HepG2 (cell line): Measurements from ENCODE around the gene CENATAC. TPM values are rescaled to one million over a fixed set of nuclear protein-coding genes. Genes with fewer than 3 reads are reported as not detected.

ENCODE experiments used
- CCAR2 ChIP-seq: fragments of 200-400 bp; formaldehyde crosslinking; optimal IDR thresholded peaks from 2 replicates; pipeline ENCODE3; 2018; ENCODE audit warnings: low read depth, mild to moderate bottlenecking, low read length, moderate library complexity
- ELF1 ChIP-seq: sonication (generic); formaldehyde crosslinking; IDR thresholded peaks from 2 replicates; pipeline ENCODE4 v1.4.0; 2020; ENCODE audit warnings: missing genetic modification reagents
- KLF9 ChIP-seq: IDR thresholded peaks from 2 replicates; pipeline ENCODE4 v1.6.1; 2016; ENCODE audit warnings: low read depth
- MAZ ChIP-seq, 2 experiments: sonication (generic) in 1 of 2; formaldehyde crosslinking in 1 of 2; IDR thresholded peaks; 2 replicates each; pipeline versions ENCODE4 v1.5.0 to v1.6.1; 2012 to 2020; ENCODE audit warnings: low read depth in 2 of 2, mild to moderate bottlenecking in 2 of 2, borderline replicate concordance in 1 of 2, improper control_type of control experiment in 1 of 2, low read length in 1 of 2, missing genetic modification reagents in 1 of 2, moderate library complexity in 1 of 2
- MBD4 ChIP-seq: IDR thresholded peaks from 2 replicates; pipeline ENCODE4 v1.6.1; 2012; ENCODE audit warnings: low read length, inconsistent platforms, borderline replicate concordance
- MIXL1 ChIP-seq: IDR thresholded peaks from 2 replicates; pipeline ENCODE4 v1.6.1; 2016
- MZF1 ChIP-seq: sonication (generic); formaldehyde crosslinking; IDR thresholded peaks from 2 replicates; pipeline ENCODE4 v1.8.1; 2023; ENCODE audit warnings: mild to moderate bottlenecking, missing genetic modification reagents, borderline replicate concordance
- SIX4 ChIP-seq: sonication (generic); formaldehyde crosslinking; IDR thresholded peaks from 2 replicates; pipeline ENCODE4 v1.4.0; 2020; ENCODE audit warnings: missing genetic modification reagents
- SP2 ChIP-seq: sonication (generic); formaldehyde crosslinking; IDR thresholded peaks from 2 replicates; pipeline ENCODE4 v1.5.1; 2020; ENCODE audit warnings: mild to moderate bottlenecking, missing genetic modification reagents
- TEAD3 ChIP-seq: optimal IDR thresholded peaks from 2 replicates; pipeline ENCODE3; 2016; ENCODE audit warnings: borderline replicate concordance
- TERF1 ChIP-seq: sonication (generic); formaldehyde crosslinking; IDR thresholded peaks from 2 replicates; pipeline ENCODE4 v1.8.0; 2022; ENCODE audit warnings: mild to moderate bottlenecking, missing genetic modification reagents, moderate library complexity
- THAP7 ChIP-seq: sonication (generic); formaldehyde crosslinking; IDR thresholded peaks from 2 replicates; pipeline ENCODE4 v1.8.1; 2023; ENCODE audit warnings: mild to moderate bottlenecking, missing genetic modification reagents
- ZBTB20 ChIP-seq: sonication (generic); formaldehyde crosslinking; IDR thresholded peaks from 2 replicates; pipeline ENCODE4 v1.8.1; 2023; ENCODE audit warnings: missing genetic modification reagents, low read depth, mild to moderate bottlenecking, borderline replicate concordance
- ZBTB26 ChIP-seq: IDR thresholded peaks from 2 replicates; pipeline ENCODE4 v1.6.1; 2016; ENCODE audit warnings: missing compliant biosample characterization, missing genetic modification reagents, borderline replicate concordance
- ZNF235 ChIP-seq: sonication (generic); formaldehyde crosslinking; IDR thresholded peaks from 2 replicates; pipeline ENCODE4 v1.8.1; 2023; ENCODE audit warnings: mild to moderate bottlenecking, missing genetic modification reagents, borderline replicate concordance
- ZNF552 ChIP-seq: sonication (generic); formaldehyde crosslinking; IDR thresholded peaks from 2 replicates; pipeline ENCODE4 v1.9.0; 2022; ENCODE audit warnings: missing genetic modification reagents, mild to moderate bottlenecking, borderline replicate concordance
- ZNF556 ChIP-seq: sonication (generic); formaldehyde crosslinking; IDR thresholded peaks from 2 replicates; pipeline ENCODE4 v1.4.0; 2020; ENCODE audit warnings: mild to moderate bottlenecking, missing genetic modification reagents, borderline replicate concordance
- ZNF607 ChIP-seq: sonication (generic); formaldehyde crosslinking; IDR thresholded peaks from 2 replicates; pipeline ENCODE4 v1.5.1; 2020; ENCODE audit warnings: missing genetic modification reagents, mild to moderate bottlenecking, borderline replicate concordance
- ZNF773 ChIP-seq: sonication (generic); formaldehyde crosslinking; IDR thresholded peaks from 2 replicates; pipeline ENCODE4 v1.4.0; 2020; ENCODE audit warnings: missing genetic modification reagents, borderline replicate concordance
- ZSCAN30 ChIP-seq: sonication (generic); formaldehyde crosslinking; IDR thresholded peaks from 2 replicates; pipeline ENCODE4 v1.5.0; 2020; ENCODE audit warnings: mild to moderate bottlenecking, missing genetic modification reagents
- polyA plus RNA-seq, 8 experiments: library from polyadenylated mRNA; depleted of rRNA in 3 of 8; stranded (reverse) in 7 of 8; unstranded in 1 of 8; fragments of >200 nt; fragmentation: Illumina TruSeq in 4 of 8; extraction: Trizol in 4 of 8; gene quantifications; 2 replicates each; pipeline versions ENCODE4 v1.2.1 to v1.2.3, GENCODE V29; 2011 to 2016; ENCODE audit warnings: low read depth in 4 of 8, missing spikeins in 1 of 8, mixed read lengths in 1 of 8; ENCODE audit not compliant: insufficient read depth in 1 of 8
- total RNA-seq, 5 experiments: library from RNA; depleted of rRNA; stranded (reverse); fragments of >200 nt; fragmentation: Illumina TruSeq; extraction: Trizol; gene quantifications; 2 replicates each; pipeline ENCODE4 v1.2.3, GENCODE V29; 2016; ENCODE audit warnings: low read depth in 1 of 5
- TF ChIP-seq, protein P1 (sequence below): IDR thresholded peaks from 2 replicates; pipeline ENCODE4 v1.6.1; 2016
- TF ChIP-seq, protein P2 (sequence below): sonication (generic); formaldehyde crosslinking; IDR thresholded peaks from 2 replicates; pipeline ENCODE4 v1.8.0; 2022; ENCODE audit warnings: missing genetic modification reagents, mild to moderate bottlenecking, inconsistent platforms, borderline replicate concordance

The CENATAC gene
- total and polyA plus RNA-seq, 2 of the 13 experiments (the other 11 are each of a cell fraction or from before 2014, with no cell fraction given), result 21.7 to 25.0 TPM

DNA sequence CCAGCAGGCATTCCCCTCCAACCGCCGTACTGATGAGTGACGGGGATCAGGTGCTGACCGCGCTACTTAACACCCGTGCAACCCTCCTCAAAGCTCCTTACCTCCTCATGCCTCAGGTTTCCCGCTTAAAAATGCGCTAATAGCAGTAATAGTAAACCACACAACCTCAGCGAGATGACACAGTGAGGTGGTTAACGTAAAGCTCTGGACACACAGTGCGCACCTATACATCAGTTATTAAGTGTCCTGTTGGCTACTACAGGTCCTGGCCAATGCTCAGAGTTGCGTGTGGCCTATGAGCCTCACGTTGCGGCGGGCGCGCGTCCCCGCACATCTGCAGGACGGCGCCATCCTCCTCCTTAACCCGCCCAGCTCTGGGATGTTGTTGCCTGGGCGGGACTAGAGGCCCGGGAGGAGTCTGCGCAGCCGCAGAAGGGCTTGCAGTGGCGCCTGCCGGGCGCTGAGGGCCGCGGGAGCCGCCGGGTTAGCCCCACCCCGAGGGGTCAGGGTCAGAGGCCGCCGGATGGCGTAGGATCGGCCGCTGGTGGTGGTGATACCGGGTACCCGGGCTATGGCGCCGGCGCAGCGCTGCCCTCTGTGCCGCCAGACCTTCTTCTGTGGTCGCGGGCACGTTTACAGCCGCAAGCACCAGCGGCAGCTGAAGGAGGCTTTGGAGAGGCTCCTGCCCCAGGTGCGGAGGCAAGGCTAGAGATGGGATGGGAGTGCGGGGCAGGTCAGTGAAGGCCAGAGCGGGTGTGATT lies at the start of gene CENATAC (continued):
- TF ChIP-seq THAP7 (CRISPR knock-in tag) (peak; percentile 91; the same call in 1 of the 2 replicates), SIX4 (no peak), ZNF556 (CRISPR knock-in tag) (peak; percentile 37; the same call in 1 of the 2 replicates), CCAR2 (no peak), SP2 (CRISPR knock-in tag) (no peak), TERF1 (CRISPR knock-in tag) (no peak), ZBTB26 (CRISPR knock-in tag) (no peak), ZNF607 (CRISPR knock-in tag) (no peak; the same call in 1 of the 2 replicates), MIXL1 (no peak; the same call in 1 of the 2 replicates), ZSCAN30 (CRISPR knock-in tag) (no peak), MBD4 (no peak), TEAD3 (CRISPR knock-in tag) (no peak), ZBTB20 (CRISPR knock-in tag) (no peak), ZNF773 (no peak), KLF9 (CRISPR knock-in tag) (0 out of 2 replicates have a peak, but pooled peaks have one; percentile 62), ZNF552 (CRISPR knock-in tag) (no peak), MAZ (IDR thresholded peaks at IDR 0.05; ENCODE audit: borderline replicate concordance, low read depth, low read length) (peak; percentile 44; the same call in 1 of the 2 replicates), MAZ (CRISPR knock-in tag; IDR thresholded peaks at IDR 0.05; ENCODE audit: low read depth) (peak; percentile 47; the same call in 1 of the 2 replicates), ELF1 (CRISPR knock-in tag) (peak; percentile 42), ZNF235 (no peak), MZF1 (CRISPR knock-in tag) (0 out of 2 replicates have a peak, but pooled peaks have one; percentile 45)
- TF ChIP-seq, protein P1, sequence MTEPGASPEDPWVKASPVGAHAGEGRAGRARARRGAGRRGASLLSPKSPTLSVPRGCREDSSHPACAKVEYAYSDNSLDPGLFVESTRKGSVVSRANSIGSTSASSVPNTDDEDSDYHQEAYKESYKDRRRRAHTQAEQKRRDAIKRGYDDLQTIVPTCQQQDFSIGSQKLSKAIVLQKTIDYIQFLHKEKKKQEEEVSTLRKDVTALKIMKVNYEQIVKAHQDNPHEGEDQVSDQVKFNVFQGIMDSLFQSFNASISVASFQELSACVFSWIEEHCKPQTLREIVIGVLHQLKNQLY (CRISPR knock-in tag), result no peak
- TF ChIP-seq, protein P2, sequence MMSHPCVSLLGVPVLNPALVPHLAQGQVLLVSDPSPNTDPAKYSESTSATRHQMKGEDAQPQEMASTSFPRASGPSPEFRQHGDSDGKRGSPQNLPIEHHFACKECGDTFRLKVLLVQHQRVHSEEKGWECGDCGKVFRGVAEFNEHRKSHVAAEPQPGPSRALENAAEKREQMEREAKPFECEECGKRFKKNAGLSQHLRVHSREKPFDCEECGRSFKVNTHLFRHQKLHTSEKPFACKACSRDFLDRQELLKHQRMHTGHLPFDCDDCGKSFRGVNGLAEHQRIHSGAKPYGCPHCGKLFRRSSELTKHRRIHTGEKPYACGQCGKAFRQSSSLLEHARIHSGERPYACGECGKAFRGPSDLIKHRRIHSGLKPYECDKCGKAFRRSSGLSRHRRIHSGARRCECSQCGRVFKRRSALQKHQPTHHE (CRISPR knock-in tag), result 0 out of 2 replicates have a peak, but pooled peaks have one; percentile 28
